Endothelial cell of umbilical vein (primary cell): Measurements from ENCODE around the gene DHTKD1. TPM values are rescaled to one million over a fixed set of nuclear protein-coding genes. Genes with fewer than 3 reads are reported as not detected.

Source experiments
- BruUV-seq: library from RNA; stranded (reverse); fragments of 400-500 nt; replicated peaks from 2 replicates; lab custom pipeline; 2021; lab: Mats Ljungman, UMichigan
- CTCF ChIA-PET: fragments of 300-600, 350-600 bp; sonication (Branson Sonifier 250); formaldehyde crosslinking; loops from one replicate; lab custom pipeline; 2021; ENCODE audit warnings: antibody characterized with exemption, inconsistent platforms; lab: Charles Lee
- POLR2A ChIA-PET: fragments of 300-600, 350-600 bp; sonication (Branson Sonifier 250); formaldehyde crosslinking; loops from one replicate; lab custom pipeline; 2021; ENCODE audit warnings: antibody characterized with exemption, inconsistent platforms; lab: Charles Lee
- DNase-seq: peaks from one replicate; pipeline ENCODE4 v3.0.0-alpha.2; 2011; ENCODE audit warnings: low read depth, low spot score
- FAIRE-seq: peaks from 2 replicates; lab custom pipeline; 2011; peaks lifted over from hg19 to GRCh38; lab: Jason Lieb, UNC
- H2AFZ ChIP-seq: 2 replicates; pipeline ENCODE4 v1.6.0; 2012; ENCODE audit warnings: low read depth, low read length, control low read depth, inconsistent platforms
- H3K27ac ChIP-seq: 2 replicates; pipeline ENCODE4 v1.5.1; 2011; ENCODE audit warnings: low read depth, mild to moderate bottlenecking, control low read depth, low read length, moderate library complexity; ENCODE audit not compliant: insufficient read depth
- H3K27me3 ChIP-seq, 2 experiments: 2 replicates each; pipeline versions ENCODE4 v1.6.0 to v1.6.1; 2011; ENCODE audit warnings: low read length in 2 of 2, mixed read lengths in 1 of 2; ENCODE audit not compliant: control insufficient read depth in 2 of 2, insufficient read depth in 2 of 2
- H3K36me3 ChIP-seq, 2 experiments: 2 replicates in 1 of 2; 3 replicates in 1 of 2; pipeline ENCODE4 v1.5.1; 2011; ENCODE audit warnings: low read length in 2 of 2, mild to moderate bottlenecking in 1 of 2, moderate library complexity in 1 of 2; ENCODE audit not compliant: control insufficient read depth in 2 of 2, insufficient read depth in 2 of 2; ENCODE audit errors: extremely low read depth in 1 of 2
- H3K4me1 ChIP-seq: 3 replicates; pipeline ENCODE4 v1.5.1; 2011; ENCODE audit warnings: mild to moderate bottlenecking, low read length; ENCODE audit not compliant: control insufficient read depth, insufficient read depth; ENCODE audit errors: extremely low read depth
- H3K4me2 ChIP-seq: 2 replicates; pipeline ENCODE4 v1.6.1; 2011; ENCODE audit warnings: low read length, control low read depth, mixed read lengths; ENCODE audit not compliant: insufficient read depth
- H3K4me3 ChIP-seq, 3 experiments: fragments of 200-600 bp in 1 of 3; sonication (generic), shearing (Covaris generic) in 1 of 3; replicated peaks in 1 of 3; 2 replicates each; pipeline ENCODE4 v1.5.1; 2011 to 2016; ENCODE audit warnings: control low read depth in 3 of 3, low read length in 3 of 3, mild to moderate bottlenecking in 2 of 3, inconsistent platforms in 1 of 3, low read depth in 1 of 3, moderate library complexity in 1 of 3; ENCODE audit not compliant: insufficient read depth in 1 of 3
- H3K79me2 ChIP-seq: 2 replicates; pipeline ENCODE4 v1.6.0; 2012; ENCODE audit warnings: low read length, inconsistent platforms; ENCODE audit not compliant: control insufficient read depth, insufficient read depth
- H3K9ac ChIP-seq: replicated peaks from 2 replicates; pipeline ENCODE3; 2011; ENCODE audit warnings: low read length, control low read depth; ENCODE audit not compliant: insufficient read depth; ENCODE audit errors: extremely low read depth
- H3K9me1 ChIP-seq: replicated peaks from 3 replicates; pipeline ENCODE4 v1.6.0; 2011; ENCODE audit warnings: mild to moderate bottlenecking, low read length; ENCODE audit not compliant: control insufficient read depth, insufficient read depth; ENCODE audit errors: extremely low read depth
- H3K9me3 ChIP-seq: replicated peaks from 2 replicates; pipeline ENCODE4 v1.5.1; 2012; ENCODE audit warnings: low read length, inconsistent platforms; ENCODE audit not compliant: control insufficient read depth, insufficient read depth
- H4K20me1 ChIP-seq: replicated peaks from 2 replicates; pipeline ENCODE3; 2011; ENCODE audit warnings: mild to moderate bottlenecking, low read length; ENCODE audit not compliant: control insufficient read depth, insufficient read depth; ENCODE audit errors: extremely low read depth
- EZH2 ChIP-seq: IDR thresholded peaks from 2 replicates; pipeline ENCODE4 v1.6.1; 2012; ENCODE audit warnings: borderline replicate concordance, low read depth, mild to moderate bottlenecking, moderate library complexity, low read length, inconsistent platforms; ENCODE audit not compliant: severe bottlenecking
- FOS ChIP-seq: IDR thresholded peaks from 2 replicates; pipeline ENCODE4 v1.6.1; 2011; ENCODE audit warnings: mild to moderate bottlenecking, low read length, moderate library complexity, borderline replicate concordance; ENCODE audit not compliant: insufficient read depth
- GATA2 ChIP-seq: IDR thresholded peaks from 2 replicates; pipeline ENCODE4 v1.7.0; 2011; ENCODE audit warnings: low read depth, mild to moderate bottlenecking, moderate library complexity, mixed read lengths, low read length; ENCODE audit not compliant: insufficient read length, insufficient read depth
- JUN ChIP-seq: IDR thresholded peaks from 2 replicates; pipeline ENCODE4 v1.6.1; 2011; ENCODE audit warnings: borderline replicate concordance, low read depth; ENCODE audit not compliant: insufficient read length, insufficient read depth
- MYC ChIP-seq: IDR thresholded peaks from one replicate; pipeline ENCODE4 v1.6.1; 2011; ENCODE audit warnings: mild to moderate bottlenecking, low read depth, low read length
- POLR2A ChIP-seq: IDR thresholded peaks from 2 replicates; pipeline ENCODE4 v1.6.1; 2012; ENCODE audit warnings: low read depth, mild to moderate bottlenecking, control low read depth, low read length
- POLR2AphosphoS5 ChIP-seq: IDR thresholded peaks from 2 replicates; pipeline ENCODE4 v1.6.1; 2012; ENCODE audit warnings: low read depth, mild to moderate bottlenecking, control low read depth, low read length, moderate library complexity; ENCODE audit not compliant: insufficient read depth
- dilution Hi-C: fragments of 300-500 bp; cut with MboI; formaldehyde crosslinking; loops from one replicate; pipeline ENCODE4 v1.15.0; 2019; ENCODE audit warnings: low sequenced_read_pairs; ENCODE audit not compliant: extremely low pct_ligation_motif_present
- intact Hi-C: fragments of 100-400 bp; cut with micrococcal nuclease; formaldehyde crosslinking; loops from one replicate; pipeline ENCODE4 v1.10.0; 2022
- polyA plus RNA-seq, 4 experiments: library from polyadenylated mRNA; depleted of rRNA in 3 of 4; stranded (reverse) in 3 of 4; unstranded in 1 of 4; fragments of >200 nt; gene quantifications; 2 replicates each; pipeline versions ENCODE4 v1.2.1 to v1.2.3, GENCODE V29; 2011 to 2012; ENCODE audit warnings: missing spikeins in 1 of 4
- total RNA-seq: library from RNA; stranded (reverse); gene quantifications from 2 replicates; pipeline ENCODE4 v1.2.3, GENCODE V29; 2021
- TF ChIP-seq, protein P1 (sequence below): IDR thresholded peaks from 2 replicates; pipeline ENCODE4 v1.6.1; 2011; ENCODE audit not compliant: insufficient read depth, insufficient read length
- TF ChIP-seq, protein P2 (sequence below), 2 donors: IDR thresholded peaks; 1 replicate in 1 of 2; 2 replicates in 1 of 2; pipeline ENCODE4 v1.5.1; 2011; ENCODE audit warnings: low read length in 2 of 2, mild to moderate bottlenecking in 2 of 2, moderate library complexity in 2 of 2, control low read depth in 1 of 2, inconsistent platforms in 1 of 2, low read depth in 1 of 2; ENCODE audit not compliant: insufficient read depth in 1 of 2; ENCODE audit errors: extremely low read depth in 1 of 2

Gene DHTKD1
- total and polyA plus RNA-seq, 2 donors (not counting 3 experiments of a cell fraction or from before 2014, with no cell fraction given), result 15.3 to 22.9 TPM

- no peaks in the 10 kb centered on the region for H4K20me1 ChIP-seq
- no peak overlapping the region for H3K4me3 ChIP-seq
- H3K9me3 ChIP-seq, result no peaks in the 10 kb centered on the region
- no peaks in the 10 kb centered on the region for H3K9me1 ChIP-seq
- no peak overlapping the region for H3K4me2 ChIP-seq
- no peaks in the 10 kb centered on the region for H3K27me3 ChIP-seq
- dilution Hi-C loops, result no loop called here
- H3K27ac ChIP-seq, result no peak overlapping the region
- H3K36me3 ChIP-seq, result peaks cover 4% of the 10 kb centered on the region in 2 experiments
- ChIA-PET POLR2A (no interaction called here), CTCF (no interaction called here)
- FAIRE-seq (no peak), DNase-seq (no peak)
- BruUV-seq, result no TSS peak
- H2AFZ ChIP-seq, result no peak overlapping the region
- peaks cover 65% of the 10 kb centered on the region for H3K79me2 ChIP-seq
- H3K4me1 ChIP-seq, result peaks cover under 1% of the 10 kb centered on the region
- no peak for TF ChIP-seq POLR2AphosphoS5
- TF ChIP-seq MYC, result no peak
- TF ChIP-seq FOS, result no peak
- TF ChIP-seq EZH2, result no peak
- no peak for TF ChIP-seq JUN
- no peak for TF ChIP-seq GATA2
- TF ChIP-seq, protein P1, sequence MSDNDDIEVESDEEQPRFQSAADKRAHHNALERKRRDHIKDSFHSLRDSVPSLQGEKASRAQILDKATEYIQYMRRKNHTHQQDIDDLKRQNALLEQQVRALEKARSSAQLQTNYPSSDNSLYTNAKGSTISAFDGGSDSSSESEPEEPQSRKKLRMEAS, result no peak
- TF ChIP-seq, protein P2, sequence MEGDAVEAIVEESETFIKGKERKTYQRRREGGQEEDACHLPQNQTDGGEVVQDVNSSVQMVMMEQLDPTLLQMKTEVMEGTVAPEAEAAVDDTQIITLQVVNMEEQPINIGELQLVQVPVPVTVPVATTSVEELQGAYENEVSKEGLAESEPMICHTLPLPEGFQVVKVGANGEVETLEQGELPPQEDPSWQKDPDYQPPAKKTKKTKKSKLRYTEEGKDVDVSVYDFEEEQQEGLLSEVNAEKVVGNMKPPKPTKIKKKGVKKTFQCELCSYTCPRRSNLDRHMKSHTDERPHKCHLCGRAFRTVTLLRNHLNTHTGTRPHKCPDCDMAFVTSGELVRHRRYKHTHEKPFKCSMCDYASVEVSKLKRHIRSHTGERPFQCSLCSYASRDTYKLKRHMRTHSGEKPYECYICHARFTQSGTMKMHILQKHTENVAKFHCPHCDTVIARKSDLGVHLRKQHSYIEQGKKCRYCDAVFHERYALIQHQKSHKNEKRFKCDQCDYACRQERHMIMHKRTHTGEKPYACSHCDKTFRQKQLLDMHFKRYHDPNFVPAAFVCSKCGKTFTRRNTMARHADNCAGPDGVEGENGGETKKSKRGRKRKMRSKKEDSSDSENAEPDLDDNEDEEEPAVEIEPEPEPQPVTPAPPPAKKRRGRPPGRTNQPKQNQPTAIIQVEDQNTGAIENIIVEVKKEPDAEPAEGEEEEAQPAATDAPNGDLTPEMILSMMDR (IDR thresholded peaks at IDR 0.05; ENCODE audit: extremely low read depth in 1 of 2, insufficient read depth in 1 of 2, low read depth in 1 of 2, low read length in 2 of 2), result no peak
- TF ChIP-seq POLR2A, result no peak
- no peak overlapping the region for H3K9ac ChIP-seq
- intact Hi-C loops, result no loop called here
Measured at GRCh38 chr10:12036073-12036655, 32.6 kb upstream of the DHTKD1 start.
